GM19023 (cell line): Measurements from ENCODE around the gene FAM237B.

Experiments used
- ATAC-seq: cut with Tn5 transposase; IDR thresholded peaks from one replicate; pipeline ENCODE4 v1.9.1; 2021; ENCODE audit warnings: mild to moderate bottlenecking, moderate library complexity; ENCODE audit not compliant: unreplicated experiment

Gene FAM237B

GRCh38 chr7:90298145-90299038 is 22.7 kb downstream of the FAM237B start:
- peak; percentile 85 for ATAC-seq

DNA sequence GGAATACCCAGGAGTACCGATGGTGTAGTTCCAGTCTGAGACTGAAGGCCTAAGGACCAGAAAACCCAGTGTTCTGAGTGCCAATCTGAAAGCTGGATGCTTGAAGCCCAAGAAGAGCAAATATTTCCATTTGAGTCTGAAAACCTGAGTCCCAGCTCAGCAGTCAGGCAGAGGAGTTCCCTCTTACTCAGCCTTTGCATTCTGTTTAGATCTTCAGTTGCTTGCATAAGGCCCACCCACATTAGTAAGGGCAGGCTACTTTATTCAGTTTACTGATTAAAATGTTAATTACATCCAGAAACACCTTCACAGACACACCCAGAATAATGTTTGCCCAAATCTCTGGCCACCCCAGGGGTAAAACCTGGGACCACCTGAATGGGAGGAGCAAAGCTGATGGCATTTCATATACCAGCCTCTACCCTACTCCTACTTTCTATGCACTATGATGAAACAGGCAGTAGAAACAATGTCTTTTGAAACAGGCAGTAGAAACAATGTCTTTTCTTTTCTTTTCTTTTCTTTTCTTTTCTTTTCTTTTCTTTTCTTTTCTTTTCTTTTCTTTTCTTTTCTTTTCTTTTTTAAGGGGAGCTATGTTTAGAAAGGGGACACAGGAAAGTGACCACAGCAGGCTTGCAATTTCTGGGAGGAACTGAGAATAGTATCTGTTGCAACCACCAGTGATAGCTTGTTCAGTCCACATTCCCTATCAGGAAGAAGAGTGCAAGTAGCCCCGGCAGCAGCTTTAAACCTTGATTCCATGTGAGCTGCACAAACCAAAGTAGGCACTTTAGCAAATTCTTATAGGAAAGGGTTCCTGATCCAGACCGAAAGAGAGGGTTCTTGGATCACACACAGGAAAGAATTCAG is 30.6 kb downstream of the FAM237B start:
- ATAC-seq = no peak

- ATAC-seq = no peak
These were observed 33.0 kb downstream of the FAM237B start for GRCh38 chr7:90288154-90288553.

GRCh38 chr7:90276033-90276728 is 44.9 kb downstream of the FAM237B start:
- no peak for ATAC-seq

- no peak for ATAC-seq
These were observed 46.9 kb downstream of the FAM237B start for GRCh38 chr7:90274161-90274560.

- no peak for ATAC-seq
These were observed 48.9 kb downstream of the FAM237B start for GRCh38 chr7:90272242-90272641.

- ATAC-seq = no peak
These were observed 49.4 kb downstream of the FAM237B start for GRCh38 chr7:90271753-90272152.

GRCh38 chr7:90270431-90271178 is 50.5 kb downstream of the FAM237B start:
- no peak for ATAC-seq

DNA sequence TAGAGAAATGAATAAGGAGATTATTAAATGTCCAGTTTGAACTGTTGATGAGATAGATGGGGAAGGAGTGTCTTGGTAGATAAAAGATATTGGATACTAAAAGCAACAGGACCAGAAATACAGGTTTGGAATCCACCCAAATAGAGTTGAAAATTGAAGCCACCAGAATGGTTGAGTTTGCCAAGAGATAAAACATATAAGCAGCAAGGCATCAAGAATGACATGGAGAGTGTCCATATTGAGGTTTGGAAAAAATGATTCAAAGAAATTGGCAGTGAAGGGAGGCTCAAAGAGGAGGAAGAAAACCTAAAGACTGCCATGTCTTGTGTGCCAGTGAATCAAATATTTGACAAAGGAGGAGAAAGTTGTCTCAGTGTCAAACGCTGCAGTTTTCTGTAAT is 51.9 kb downstream of the FAM237B start:
- no peak for ATAC-seq

- no peak for ATAC-seq
These were observed 53.7 kb downstream of the FAM237B start for GRCh38 chr7:90267263-90267858.

DNA sequence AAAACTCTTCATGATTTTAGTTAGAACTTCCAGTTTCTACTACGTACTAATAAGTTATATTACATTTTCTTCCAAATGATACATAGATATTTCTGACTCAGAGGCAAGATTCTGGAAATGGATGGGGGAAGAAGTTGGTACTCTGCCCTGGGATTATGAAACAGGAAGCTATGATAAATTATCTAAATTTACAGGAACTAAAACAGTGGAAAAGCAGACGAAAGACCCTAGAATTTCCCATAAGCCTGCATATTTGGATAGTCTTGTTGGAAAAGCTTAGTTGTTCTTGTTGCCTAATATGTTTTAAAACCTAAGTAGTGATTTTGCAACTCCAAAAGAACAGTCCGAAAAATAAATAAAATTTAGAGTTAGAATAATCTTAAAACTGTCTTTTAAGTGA is 54.3 kb downstream of the FAM237B start:
- no peak for ATAC-seq
